Vein endothelial cell (primary cell): ENCODE data around the gene PCDHB9. TPM values are rescaled to one million over a fixed set of nuclear protein-coding genes. Genes with fewer than 3 reads are reported as not detected.

Experiments
- total RNA-seq: library from RNA; depleted of rRNA; stranded (reverse); fragments of >200 nt; gene quantifications from 2 replicates; pipeline ENCODE4 v1.2.3, GENCODE V29; 2012

PCDHB9 gene
- total RNA-seq = 0.38 and 0.65 TPM in 2 replicates

DNA sequence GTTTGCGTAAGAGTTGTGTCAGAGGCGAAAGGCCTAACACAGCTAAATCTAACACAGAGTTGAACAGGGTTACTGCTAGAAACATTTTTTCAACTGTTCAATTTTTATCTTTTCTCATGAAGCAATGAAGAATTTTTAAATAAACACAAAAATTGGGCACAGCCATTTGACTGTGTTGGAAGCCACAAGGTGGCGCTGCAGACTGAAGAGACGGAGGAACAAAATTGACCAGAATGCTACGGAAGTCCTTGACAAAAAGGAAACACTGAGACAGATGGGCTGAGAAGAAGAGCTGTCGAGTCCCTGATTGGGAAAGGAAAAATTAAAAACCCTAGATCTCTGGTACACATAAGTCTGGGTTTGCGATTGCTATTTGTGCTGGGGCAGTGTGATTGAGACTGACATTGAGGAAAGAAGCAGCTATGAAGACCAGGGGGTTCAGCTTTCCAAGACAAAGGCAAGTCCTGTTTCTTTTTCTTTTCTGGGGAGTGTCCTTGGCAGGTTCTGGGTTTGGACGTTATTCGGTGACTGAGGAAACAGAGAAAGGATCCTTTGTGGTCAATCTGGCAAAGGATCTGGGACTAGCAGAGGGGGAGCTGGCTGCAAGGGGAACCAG is at the start of gene PCDHB9:
TSS of gene PCDHB9 (plus strand) at position 265 of the 616 bp plus-strand sequence. CDS start at position 423, 158 bp downstream.

GRCh38 chr5:141149812-141150211 is 37.1 kb upstream of the PCDHB9 start, which contains the start of gene PCDHB6:
PCDHB6 (plus strand) TSS chr5:141150057; CDS start chr5:141150258, 201 bp downstream.

GRCh38 chr5:141172381-141173204 is 14.4 kb upstream of the PCDHB9 start, which contains the start of gene PCDHB7:
PCDHB7 (plus strand) TSS chr5:141172644; CDS start chr5:141172836, 192 bp downstream.

GRCh38 chr5:141177577-141178191 is 9.3 kb upstream of the PCDHB9 start, which contains the start of gene PCDHB8:
PCDHB8 (plus strand) TSS chr5:141177790; CDS start chr5:141178035, 245 bp downstream.

DNA sequence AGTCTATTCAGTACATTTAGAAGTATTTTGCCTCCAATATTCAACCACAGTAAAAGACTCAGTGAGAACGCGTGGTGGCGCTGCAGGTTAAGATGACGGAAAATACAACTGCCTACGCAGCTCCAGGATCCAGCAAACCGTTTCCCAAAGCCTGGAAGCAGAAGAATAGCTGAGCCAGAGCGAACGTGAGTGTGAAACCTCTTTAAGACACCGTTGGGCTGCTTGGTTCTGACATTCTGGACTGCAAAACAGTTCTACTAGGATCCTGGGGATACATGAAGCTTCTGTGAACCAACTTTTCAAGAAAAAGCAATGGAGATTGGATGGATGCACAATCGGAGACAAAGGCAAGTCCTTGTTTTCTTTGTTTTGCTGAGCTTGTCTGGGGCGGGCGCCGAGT is 4.7 kb upstream of the PCDHB9 start, which contains the start of gene PCDHB16:
TSS of gene PCDHB16 (plus strand) at position 140 of the 400 bp plus-strand sequence. CDS start at position 313, 173 bp downstream.

GRCh38 chr5:141192110-141192725 is 5.3 kb downstream of the PCDHB9 start, which contains the start of gene PCDHB10:
PCDHB10 (plus strand) TSS chr5:141192353; CDS start chr5:141192553, 200 bp downstream.

DNA sequence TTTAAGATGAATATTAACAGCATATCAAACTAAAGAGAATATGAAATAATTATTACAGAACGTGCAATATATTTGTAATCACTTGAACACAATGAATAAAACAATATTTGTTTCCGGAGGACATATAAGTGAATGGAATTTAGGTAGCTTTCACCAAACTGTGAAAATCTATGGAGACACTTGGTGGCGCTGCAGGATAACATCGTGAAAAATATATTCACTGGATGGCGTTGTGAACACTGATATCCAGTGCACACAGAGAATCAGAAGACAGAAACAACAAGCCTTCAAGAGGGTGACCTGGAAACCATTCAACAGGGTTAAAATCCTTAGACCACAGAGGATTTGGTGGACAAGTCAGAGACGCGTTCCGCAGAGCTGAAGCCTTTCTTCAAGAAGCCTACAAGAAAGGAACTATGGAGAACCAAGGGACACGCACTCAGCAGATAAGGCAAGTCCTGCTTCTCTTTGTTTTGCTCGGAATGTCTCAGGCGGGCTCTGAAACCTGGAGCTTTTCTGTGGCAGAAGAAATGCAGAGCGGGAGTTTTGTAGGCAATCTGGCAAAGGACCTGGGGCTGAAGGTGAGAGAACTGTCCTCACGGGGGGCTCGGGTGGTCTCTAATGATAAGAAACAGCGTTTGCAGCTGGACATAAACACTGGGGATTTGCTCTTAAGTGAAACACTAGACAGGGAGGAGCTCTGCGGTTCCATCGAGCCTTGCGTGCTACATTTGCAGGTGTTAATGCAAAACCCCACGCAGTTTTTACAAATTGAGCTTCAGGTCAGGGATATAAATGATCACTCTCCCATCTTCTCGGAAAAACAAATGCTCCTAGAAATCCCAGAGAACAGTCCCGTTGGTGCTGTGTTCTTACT is 12.6 kb downstream of the PCDHB9 start, which contains the start of gene PCDHB11:
TSS of gene PCDHB11 (plus strand) at position 269 of the 877 bp plus-strand sequence. CDS start at position 417, 148 bp downstream.

DNA sequence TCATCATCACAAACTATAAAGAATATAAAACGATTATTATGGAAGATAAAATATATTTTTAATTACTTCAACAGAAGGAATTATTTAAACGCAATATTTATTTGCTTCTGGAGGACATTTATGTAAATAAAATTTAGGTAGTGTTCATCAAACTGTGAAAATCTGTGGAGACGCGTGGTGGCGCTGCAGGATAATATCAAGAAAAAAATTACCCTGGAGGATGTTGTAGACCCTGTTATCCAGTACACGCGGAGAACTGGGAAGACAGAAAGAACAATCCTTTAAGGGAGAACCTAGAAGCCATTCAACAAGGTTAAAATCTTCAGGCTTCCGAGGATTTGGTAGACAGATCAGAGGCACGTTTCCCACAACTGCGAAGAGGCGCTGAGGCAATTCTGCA is 21.5 kb downstream of the PCDHB9 start, which contains the start of gene PCDHB12:
TSS of gene PCDHB12 (plus strand) at position 242 of the 400 bp plus-strand sequence. CDS start 189 bp downstream, outside the sequence.

GRCh38 chr5:141213656-141214339 is 26.8 kb downstream of the PCDHB9 start, which contains the start of gene PCDHB13:
PCDHB13 (plus strand) TSS chr5:141213919; CDS start chr5:141214124, 205 bp downstream.

DNA sequence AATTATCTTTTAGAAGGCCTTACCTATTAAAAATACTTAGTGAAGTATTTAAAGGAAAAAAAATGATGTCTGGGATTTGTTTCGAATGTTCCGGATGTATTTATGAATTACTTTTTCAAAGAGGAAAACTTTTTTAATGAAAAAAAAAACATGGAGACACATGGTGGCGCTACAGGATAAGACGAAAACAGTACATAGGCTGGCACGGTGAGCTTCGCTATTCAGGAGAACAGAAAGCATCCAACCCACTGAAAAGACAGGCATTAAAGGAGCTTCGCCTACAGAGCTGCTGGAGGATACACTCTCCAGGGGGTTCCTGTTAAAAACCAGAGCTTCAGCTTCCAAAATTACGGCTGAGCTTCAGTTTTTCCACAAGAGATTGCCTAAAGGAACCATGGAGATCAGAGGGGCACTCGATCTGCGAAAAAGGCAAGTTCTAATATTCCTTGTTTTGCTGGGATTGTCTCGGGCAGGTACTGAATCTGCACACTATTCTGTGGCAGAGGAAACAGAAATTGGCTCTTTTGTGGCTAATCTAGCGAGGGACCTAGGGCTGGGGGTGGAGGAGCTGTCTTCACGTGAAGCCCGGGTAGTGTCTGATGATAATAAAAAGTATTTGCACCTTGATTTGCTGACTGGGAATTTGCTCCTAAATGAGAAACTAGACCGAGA is 36.3 kb downstream of the PCDHB9 start, which contains the start of gene PCDHB14:
TSS of gene PCDHB14 (plus strand) at position 232 of the 672 bp plus-strand sequence. CDS start at position 395, 163 bp downstream.

Other genes starting within 250 kb of the PCDHB9 start
- 0.33 and 1.9 TPM in 2 replicates for gene PCDHAC2, start 220.7 kb upstream of the PCDHB9 start, total RNA-seq
- not detected in 2 replicates for gene PCDHB1, start 135.8 kb upstream of the PCDHB9 start, total RNA-seq
- gene PCDHB2, start 92.5 kb upstream of the PCDHB9 start, total RNA-seq = 1.6 and 2.0 TPM in 2 replicates
- 0.57 and 0.65 TPM in 2 replicates for gene PCDHB3, start 86.7 kb upstream of the PCDHB9 start, total RNA-seq
- 0.19 and 0.33 TPM in 2 replicates for gene PCDHB4, start 65.3 kb upstream of the PCDHB9 start, total RNA-seq
- gene PCDHB5, start 52.0 kb upstream of the PCDHB9 start, total RNA-seq = 0.98 and 1.3 TPM in 2 replicates
- gene PCDHB6, start 37.1 kb upstream of the PCDHB9 start, total RNA-seq = under 0.01 and 0.19 TPM in 2 replicates
- 0.57 and 0.98 TPM in 2 replicates for gene PCDHB7, start 14.5 kb upstream of the PCDHB9 start, total RNA-seq
- 0.29 and 1.3 TPM in 2 replicates for gene PCDHB8, start 9.4 kb upstream of the PCDHB9 start, total RNA-seq
- gene PCDHB16, start 4.8 kb upstream of the PCDHB9 start, total RNA-seq = 0.65 and 0.86 TPM in 2 replicates
- 1.1 and 1.3 TPM in 2 replicates for gene PCDHB10, start 5.2 kb downstream of the PCDHB9 start, total RNA-seq
- 0.57 and 0.65 TPM in 2 replicates for gene PCDHB11, start 12.5 kb downstream of the PCDHB9 start, total RNA-seq
- 0.76 and 0.98 TPM in 2 replicates for gene PCDHB12, start 21.6 kb downstream of the PCDHB9 start, total RNA-seq
- gene PCDHB13, start 26.8 kb downstream of the PCDHB9 start, total RNA-seq = 1.3 and 2.6 TPM in 2 replicates
- 0.98 and 1.2 TPM in 2 replicates for gene PCDHB14, start 36.2 kb downstream of the PCDHB9 start, total RNA-seq
- 0.98 and 1.1 TPM in 2 replicates for gene PCDHB15, start 58.2 kb downstream of the PCDHB9 start, total RNA-seq
- 0.48 TPM in 1 of 2 replicates, not detected in the other for gene SLC25A2, start 116.9 kb downstream of the PCDHB9 start, total RNA-seq
- gene TAF7, start 133.6 kb downstream of the PCDHB9 start, total RNA-seq = 46.4 and 51.5 TPM in 2 replicates
- 0.65 and 0.67 TPM in 2 replicates for gene PCDHGA1, start 143.4 kb downstream of the PCDHB9 start, total RNA-seq
- gene PCDHGA2, start 151.6 kb downstream of the PCDHB9 start, total RNA-seq = 1.6 and 2.9 TPM in 2 replicates
- 0.86 and 1.3 TPM in 2 replicates for gene PCDHGA3, start 156.7 kb downstream of the PCDHB9 start, total RNA-seq
- 0.96 and 2.3 TPM in 2 replicates for gene PCDHGB1, start 162.9 kb downstream of the PCDHB9 start, total RNA-seq
- 6.3 and 9.1 TPM in 2 replicates for gene PCDHGA4, start 167.9 kb downstream of the PCDHB9 start, total RNA-seq
- gene PCDHGB2, start 172.8 kb downstream of the PCDHB9 start, total RNA-seq = 3.2 and 4.6 TPM in 2 replicates
- 1.5 and 1.6 TPM in 2 replicates for gene PCDHGA5, start 177.0 kb downstream of the PCDHB9 start, total RNA-seq
- 6.5 and 8.8 TPM in 2 replicates for gene PCDHGB3, start 183.1 kb downstream of the PCDHB9 start, total RNA-seq
- gene PCDHGA6, start 186.7 kb downstream of the PCDHB9 start, total RNA-seq = 6.0 and 7.2 TPM in 2 replicates
- 3.0 and 4.6 TPM in 2 replicates for gene PCDHGA7, start 195.6 kb downstream of the PCDHB9 start, total RNA-seq
- gene PCDHGB4, start 200.5 kb downstream of the PCDHB9 start, total RNA-seq = 15.0 and 15.2 TPM in 2 replicates
- gene PCDHGA8, start 205.5 kb downstream of the PCDHB9 start, total RNA-seq = 2.0 and 2.9 TPM in 2 replicates
- 22.4 and 26.1 TPM in 2 replicates for gene PCDHGB5, start 210.8 kb downstream of the PCDHB9 start, total RNA-seq
- 5.6 and 6.1 TPM in 2 replicates for gene PCDHGA9, start 215.6 kb downstream of the PCDHB9 start, total RNA-seq
- gene PCDHGB6, start 220.9 kb downstream of the PCDHB9 start, total RNA-seq = 4.3 and 6.2 TPM in 2 replicates
- 8.8 and 9.6 TPM in 2 replicates for gene PCDHGA10, start 225.8 kb downstream of the PCDHB9 start, total RNA-seq
- gene PCDHGB7, start 230.5 kb downstream of the PCDHB9 start, total RNA-seq = 10.9 and 15.7 TPM in 2 replicates
- gene PCDHGA11, start 233.9 kb downstream of the PCDHB9 start, total RNA-seq = 11.4 and 12.4 TPM in 2 replicates
- 6.9 and 12.0 TPM in 2 replicates for gene PCDHGA12, start 243.3 kb downstream of the PCDHB9 start, total RNA-seq